HL-60 (cell line): ENCODE data around the gene MAP7D1.

ENCODE experiments used
- CTCF ChIP-seq: IDR thresholded peaks from one replicate; pipeline ENCODE4 v1.5.1; 2011; ENCODE audit warnings: low read length, control low read depth, inconsistent platforms; ENCODE audit not compliant: insufficient read depth
- POLR2AphosphoS5 ChIP-seq: IDR thresholded peaks from 2 replicates; pipeline ENCODE4 v1.6.1; 2012; ENCODE audit warnings: low read depth
- SPI1 ChIP-seq: IDR thresholded peaks from 2 replicates; pipeline ENCODE4 v1.6.1; 2012; ENCODE audit warnings: low read depth, mild to moderate bottlenecking, borderline replicate concordance
- TF ChIP-seq, protein P1 (sequence below): IDR thresholded peaks from 2 replicates; pipeline ENCODE4 v1.6.1; 2012; ENCODE audit warnings: low read depth; ENCODE audit not compliant: insufficient replicate concordance

- TF ChIP-seq CTCF (no peak), POLR2AphosphoS5 (no peak), SPI1 (no peak)
- TF ChIP-seq, protein P1, sequence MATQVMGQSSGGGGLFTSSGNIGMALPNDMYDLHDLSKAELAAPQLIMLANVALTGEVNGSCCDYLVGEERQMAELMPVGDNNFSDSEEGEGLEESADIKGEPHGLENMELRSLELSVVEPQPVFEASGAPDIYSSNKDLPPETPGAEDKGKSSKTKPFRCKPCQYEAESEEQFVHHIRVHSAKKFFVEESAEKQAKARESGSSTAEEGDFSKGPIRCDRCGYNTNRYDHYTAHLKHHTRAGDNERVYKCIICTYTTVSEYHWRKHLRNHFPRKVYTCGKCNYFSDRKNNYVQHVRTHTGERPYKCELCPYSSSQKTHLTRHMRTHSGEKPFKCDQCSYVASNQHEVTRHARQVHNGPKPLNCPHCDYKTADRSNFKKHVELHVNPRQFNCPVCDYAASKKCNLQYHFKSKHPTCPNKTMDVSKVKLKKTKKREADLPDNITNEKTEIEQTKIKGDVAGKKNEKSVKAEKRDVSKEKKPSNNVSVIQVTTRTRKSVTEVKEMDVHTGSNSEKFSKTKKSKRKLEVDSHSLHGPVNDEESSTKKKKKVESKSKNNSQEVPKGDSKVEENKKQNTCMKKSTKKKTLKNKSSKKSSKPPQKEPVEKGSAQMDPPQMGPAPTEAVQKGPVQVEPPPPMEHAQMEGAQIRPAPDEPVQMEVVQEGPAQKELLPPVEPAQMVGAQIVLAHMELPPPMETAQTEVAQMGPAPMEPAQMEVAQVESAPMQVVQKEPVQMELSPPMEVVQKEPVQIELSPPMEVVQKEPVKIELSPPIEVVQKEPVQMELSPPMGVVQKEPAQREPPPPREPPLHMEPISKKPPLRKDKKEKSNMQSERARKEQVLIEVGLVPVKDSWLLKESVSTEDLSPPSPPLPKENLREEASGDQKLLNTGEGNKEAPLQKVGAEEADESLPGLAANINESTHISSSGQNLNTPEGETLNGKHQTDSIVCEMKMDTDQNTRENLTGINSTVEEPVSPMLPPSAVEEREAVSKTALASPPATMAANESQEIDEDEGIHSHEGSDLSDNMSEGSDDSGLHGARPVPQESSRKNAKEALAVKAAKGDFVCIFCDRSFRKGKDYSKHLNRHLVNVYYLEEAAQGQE = no peak
Observed at GRCh38 chr1:36128126-36128904, 27.6 kb upstream of the MAP7D1 start.
